ENCODE results near the gene SORBS1.

Gene SORBS1

DNA sequence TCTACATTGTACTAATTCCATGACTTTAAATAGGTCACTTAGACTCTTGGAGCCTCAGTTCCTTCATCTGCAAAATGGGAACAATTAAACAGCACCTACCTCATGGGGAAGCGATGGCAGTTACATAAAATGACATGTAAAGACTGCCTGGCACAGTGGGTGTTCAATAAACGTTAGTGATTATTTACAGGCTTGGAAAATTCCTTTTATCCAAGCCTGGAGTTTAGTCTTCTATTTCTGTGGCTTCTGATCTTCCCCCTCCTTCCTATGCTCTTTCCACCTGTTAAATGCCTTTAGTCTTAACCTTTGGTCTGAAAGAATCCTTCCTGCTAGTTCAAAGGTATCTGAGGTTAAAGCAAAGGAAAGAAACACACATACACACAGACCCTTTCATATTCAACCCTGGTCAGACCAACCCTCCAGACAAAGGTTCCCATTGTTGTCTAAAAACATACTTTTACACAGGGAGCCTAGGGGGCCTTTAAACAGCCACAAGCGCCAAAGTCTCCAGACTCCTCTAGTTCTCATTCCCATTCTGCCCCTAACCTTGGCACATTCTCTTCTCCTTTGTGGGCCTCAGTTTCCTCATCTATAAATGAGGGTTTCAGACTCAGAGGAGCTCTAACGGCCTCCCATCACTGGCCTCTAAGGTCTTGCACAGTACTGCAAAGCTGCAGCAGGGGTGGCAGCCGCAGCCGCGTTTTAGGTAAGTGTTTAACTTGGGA, 21.4 kb downstream of the SORBS1 start:
- no peaks in the 10 kb centered on the region for H3K9me3 ChIP-seq (ENCODE audit: control insufficient read depth, low read length)
- H3K4me3 ChIP-seq (ENCODE audit: extremely low read depth, insufficient read depth, low read length, poor library complexity, severe bottlenecking): no peak overlapping the region
- peak overlapping the region; percentile 32 for H3K27ac ChIP-seq (ENCODE audit: low read depth, low read length, severe bottlenecking)
- WGBS, 2 experiments (ENCODE audit: insufficient coverage in 2 of 2): 64 to 75% methylated on average over 3 to 4 of the region's 7 CpGs
- peaks cover 35% of the 10 kb centered on the region for H3K4me1 ChIP-seq (ENCODE audit: control insufficient read depth, insufficient read depth, low read length, poor library complexity, severe bottlenecking)
- H3K36me3 ChIP-seq (ENCODE audit: control insufficient read depth, insufficient read depth, low read length): no peaks in the 10 kb centered on the region

DNA sequence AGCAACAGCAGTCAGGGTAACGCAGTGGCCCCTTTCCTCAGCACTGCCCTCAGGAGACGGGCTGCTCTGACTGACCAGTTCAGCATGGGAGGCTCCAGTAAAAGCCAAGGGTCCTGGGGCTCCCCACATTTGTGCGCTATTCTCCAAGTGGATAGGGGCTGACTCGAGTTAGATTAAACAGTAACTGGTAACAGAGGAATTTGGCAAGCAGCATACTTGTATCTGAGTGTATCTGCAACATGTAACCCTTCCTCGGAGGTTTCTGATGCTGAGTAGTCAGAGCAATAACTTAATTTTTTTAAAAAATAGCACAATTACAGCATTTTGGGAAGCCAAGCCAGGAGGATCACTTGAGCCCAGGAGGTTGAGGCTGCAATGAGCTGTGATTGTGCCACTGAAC, 22.8 kb downstream of the SORBS1 start:
- Histone ChIP-seq H3K4me3 (ENCODE audit: extremely low read depth, insufficient read depth, low read length, poor library complexity, severe bottlenecking) (no peak overlapping the region), H3K36me3 (ENCODE audit: control insufficient read depth, insufficient read depth, low read length) (no peaks in the 10 kb centered on the region), H3K4me1 (ENCODE audit: control insufficient read depth, insufficient read depth, low read length, poor library complexity, severe bottlenecking) (peaks cover 35% of the 10 kb centered on the region), H3K27ac (ENCODE audit: low read depth, low read length, severe bottlenecking) (no peak overlapping the region), H3K9me3 (ENCODE audit: control insufficient read depth, low read length) (no peaks in the 10 kb centered on the region)
- 89 to 94% methylated on average over 3 to 4 of the region's 5 CpGs for WGBS, 2 experiments (ENCODE audit: insufficient coverage in 2 of 2)

DNA sequence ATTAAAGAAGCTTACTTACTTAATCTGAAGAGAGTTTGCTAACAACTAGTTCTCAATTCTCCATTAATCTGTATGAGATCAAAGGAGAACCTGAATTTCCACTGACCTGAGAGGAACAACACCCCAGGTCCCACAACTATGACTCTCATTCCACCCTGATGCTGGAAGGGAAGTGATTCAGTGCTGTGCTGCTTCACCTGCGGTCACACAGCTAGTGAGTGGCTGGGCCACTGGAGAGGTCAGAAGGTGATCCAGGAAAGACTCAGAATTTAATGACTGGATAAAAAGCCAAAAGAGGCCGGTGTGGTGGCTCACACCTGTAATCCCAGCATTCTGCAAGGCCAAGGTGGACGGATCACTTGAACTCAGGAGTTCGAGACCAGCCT, 23.6 kb downstream of the SORBS1 start:
- Histone ChIP-seq H3K4me1 (ENCODE audit: control insufficient read depth, insufficient read depth, low read length, poor library complexity, severe bottlenecking) (peaks cover 33% of the 10 kb centered on the region), H3K36me3 (ENCODE audit: control insufficient read depth, insufficient read depth, low read length) (no peaks in the 10 kb centered on the region), H3K27ac (ENCODE audit: low read depth, low read length, severe bottlenecking) (no peak overlapping the region), H3K9me3 (ENCODE audit: control insufficient read depth, low read length) (no peaks in the 10 kb centered on the region), H3K4me3 (ENCODE audit: extremely low read depth, insufficient read depth, low read length, poor library complexity, severe bottlenecking) (no peak overlapping the region)
- WGBS, 2 experiments (ENCODE audit: insufficient coverage in 2 of 2): 72 to 85% methylated on average over 4 of the region's 4 CpGs

DNA sequence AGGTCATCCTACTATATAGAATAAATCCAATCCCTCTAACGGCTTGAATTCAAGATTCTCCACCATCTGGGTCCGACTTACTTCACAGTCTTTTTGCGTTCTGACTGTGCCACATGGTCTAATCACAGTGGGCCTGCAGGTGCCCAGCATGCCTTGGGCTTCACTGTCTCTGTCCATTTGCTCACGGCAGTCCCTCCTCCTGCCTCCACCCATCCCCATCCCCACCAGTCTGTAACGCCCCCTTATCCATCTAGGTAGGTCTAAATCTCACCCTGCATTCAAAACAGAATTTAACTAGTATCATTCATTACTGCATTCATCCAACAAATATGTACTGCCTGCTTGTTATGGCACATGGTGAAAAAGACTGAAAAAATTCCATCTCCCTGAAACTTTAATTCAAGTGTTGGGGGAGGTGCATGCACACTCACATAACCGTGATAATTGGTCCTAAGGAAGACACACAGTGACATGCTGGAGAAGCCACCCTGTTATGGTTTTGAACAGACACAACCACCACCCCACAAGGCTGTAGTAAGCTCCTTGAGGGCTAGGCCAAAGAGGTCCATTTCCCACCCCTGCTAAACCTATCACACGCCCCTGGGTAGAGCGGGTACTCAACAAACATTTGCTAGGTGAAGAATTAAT, 24.2 kb downstream of the SORBS1 start:
- no peaks in the 10 kb centered on the region for H3K9me3 ChIP-seq (ENCODE audit: control insufficient read depth, low read length)
- no peaks in the 10 kb centered on the region for H3K36me3 ChIP-seq (ENCODE audit: control insufficient read depth, insufficient read depth, low read length)
- peaks cover 38% of the 10 kb centered on the region for H3K4me1 ChIP-seq (ENCODE audit: control insufficient read depth, insufficient read depth, low read length, poor library complexity, severe bottlenecking)
- peak overlapping the region; percentile 63 for H3K27ac ChIP-seq (ENCODE audit: low read depth, low read length, severe bottlenecking)
- H3K4me3 ChIP-seq (ENCODE audit: extremely low read depth, insufficient read depth, low read length, poor library complexity, severe bottlenecking): no peak overlapping the region
- WGBS, 2 experiments (ENCODE audit: insufficient coverage in 2 of 2): 92 to 96% methylated on average over 5 to 6 of the region's 8 CpGs

DNA sequence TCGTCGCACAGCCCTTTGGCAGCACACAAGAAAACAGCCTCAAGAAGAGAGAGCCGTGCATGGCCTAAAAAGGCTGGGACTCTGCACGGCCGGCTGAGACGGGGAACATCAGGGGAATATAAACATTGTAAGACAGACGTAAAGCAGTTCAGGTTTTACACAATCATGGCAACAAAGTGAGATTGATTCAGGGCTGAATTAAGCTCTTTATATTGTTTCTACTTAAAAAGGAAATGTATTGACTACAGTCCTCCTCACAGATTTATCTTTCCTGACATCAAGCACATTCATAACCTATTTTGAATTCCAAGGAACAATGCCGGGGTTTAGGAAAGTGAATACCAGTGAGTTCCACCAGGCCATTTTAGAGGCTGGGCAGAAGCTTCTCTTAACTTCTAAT, 25.2 kb downstream of the SORBS1 start:
- H3K4me3 ChIP-seq (ENCODE audit: extremely low read depth, insufficient read depth, low read length, poor library complexity, severe bottlenecking): no peak overlapping the region
- 89 to 94% methylated on average over 6 to 8 of the region's 8 CpGs for WGBS, 2 experiments (ENCODE audit: insufficient coverage in 2 of 2)
- no peaks in the 10 kb centered on the region for H3K36me3 ChIP-seq (ENCODE audit: control insufficient read depth, insufficient read depth, low read length)
- H3K27ac ChIP-seq (ENCODE audit: low read depth, low read length, severe bottlenecking): peak overlapping the region; percentile 63
- peaks cover 41% of the 10 kb centered on the region for H3K4me1 ChIP-seq (ENCODE audit: control insufficient read depth, insufficient read depth, low read length, poor library complexity, severe bottlenecking)
- H3K9me3 ChIP-seq (ENCODE audit: control insufficient read depth, low read length): no peaks in the 10 kb centered on the region

DNA sequence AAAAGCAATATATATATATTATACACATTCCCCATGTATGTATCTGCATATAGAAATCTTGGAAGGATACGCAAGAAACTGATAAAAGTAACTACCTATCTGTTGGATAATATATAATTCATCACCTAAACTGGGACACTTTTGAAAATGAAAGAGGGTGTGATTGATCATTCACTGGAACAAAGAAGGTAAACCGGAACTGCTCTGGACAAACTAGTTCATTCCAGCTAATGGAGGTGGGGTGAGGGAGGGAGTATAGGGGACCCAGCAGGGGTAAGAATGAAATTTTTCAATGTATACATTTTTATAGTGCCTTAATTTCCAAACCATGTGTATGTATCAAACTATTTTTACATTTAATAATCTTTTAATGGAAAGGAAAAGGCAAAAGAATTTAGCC, 25.6 kb downstream of the SORBS1 start:
- H3K27ac ChIP-seq (ENCODE audit: low read depth, low read length, severe bottlenecking): no peak overlapping the region
- no peaks in the 10 kb centered on the region for H3K9me3 ChIP-seq (ENCODE audit: control insufficient read depth, low read length)
- H3K4me3 ChIP-seq (ENCODE audit: extremely low read depth, insufficient read depth, low read length, poor library complexity, severe bottlenecking): no peak overlapping the region
- H3K4me1 ChIP-seq (ENCODE audit: control insufficient read depth, insufficient read depth, low read length, poor library complexity, severe bottlenecking): peaks cover 41% of the 10 kb centered on the region
- H3K36me3 ChIP-seq (ENCODE audit: control insufficient read depth, insufficient read depth, low read length): no peaks in the 10 kb centered on the region
- WGBS, 2 experiments (ENCODE audit: insufficient coverage in 2 of 2): no CpG with 5 or more reads among the region's 2 CpGs

DNA sequence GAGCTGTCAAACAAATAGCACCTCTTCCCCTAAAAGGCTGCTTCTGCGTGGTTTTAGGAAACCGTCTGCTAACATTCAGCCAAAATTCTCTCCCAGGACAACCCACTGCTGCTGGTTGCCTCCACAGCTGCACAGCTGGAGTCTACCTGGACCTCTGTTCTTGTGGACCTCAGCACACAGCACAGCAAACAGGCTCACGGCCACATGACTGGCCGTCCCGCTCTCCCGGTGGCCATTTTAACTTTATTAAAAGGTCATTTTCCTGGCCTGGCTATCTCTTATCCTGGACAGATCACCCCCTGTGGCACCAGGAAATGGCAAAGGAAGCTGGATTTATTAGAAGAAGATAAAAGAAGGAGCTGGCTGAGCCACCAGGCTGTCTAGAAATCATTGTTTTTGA, 27.6 kb downstream of the SORBS1 start:
- H3K27ac ChIP-seq (ENCODE audit: low read depth, low read length, severe bottlenecking): peak overlapping the region; percentile 45
- H3K9me3 ChIP-seq (ENCODE audit: control insufficient read depth, low read length): no peaks in the 10 kb centered on the region
- H3K4me3 ChIP-seq (ENCODE audit: extremely low read depth, insufficient read depth, low read length, poor library complexity, severe bottlenecking): no peak overlapping the region
- H3K4me1 ChIP-seq (ENCODE audit: control insufficient read depth, insufficient read depth, low read length, poor library complexity, severe bottlenecking): peaks cover 51% of the 10 kb centered on the region
- no peaks in the 10 kb centered on the region for H3K36me3 ChIP-seq (ENCODE audit: control insufficient read depth, insufficient read depth, low read length)
- 87% methylated on average over 3 to 6 of the region's 6 CpGs for WGBS, 2 experiments (ENCODE audit: insufficient coverage in 2 of 2)

DNA sequence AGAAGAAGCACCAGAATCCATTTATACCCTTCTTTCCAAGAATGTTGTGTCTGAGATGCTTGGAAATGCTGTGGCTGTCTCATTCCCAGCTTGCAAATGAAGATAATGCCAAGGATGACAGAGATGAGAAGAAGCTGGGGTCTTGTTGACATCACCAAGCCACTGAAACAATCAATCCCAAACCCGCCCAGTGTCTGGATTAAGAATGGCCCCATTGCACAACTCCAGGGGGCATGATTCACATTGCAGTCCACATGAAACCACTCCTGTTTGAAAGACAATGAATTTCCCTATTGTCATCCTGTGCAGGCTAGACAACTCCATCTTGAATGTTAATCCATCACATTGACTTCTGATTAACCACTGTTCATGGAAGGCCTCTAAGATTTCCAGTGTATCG, 28.6 kb downstream of the SORBS1 start:
- H3K36me3 ChIP-seq (ENCODE audit: control insufficient read depth, insufficient read depth, low read length): no peaks in the 10 kb centered on the region
- peak overlapping the region; percentile 66 for H3K27ac ChIP-seq (ENCODE audit: low read depth, low read length, severe bottlenecking)
- 93 to 100% methylated on average over 1 to 2 of the region's 2 CpGs for WGBS, 2 experiments (ENCODE audit: insufficient coverage in 2 of 2)
- H3K4me3 ChIP-seq (ENCODE audit: extremely low read depth, insufficient read depth, low read length, poor library complexity, severe bottlenecking): no peak overlapping the region
- H3K4me1 ChIP-seq (ENCODE audit: control insufficient read depth, insufficient read depth, low read length, poor library complexity, severe bottlenecking): peaks cover 51% of the 10 kb centered on the region
- H3K9me3 ChIP-seq (ENCODE audit: control insufficient read depth, low read length): no peaks in the 10 kb centered on the region

DNA sequence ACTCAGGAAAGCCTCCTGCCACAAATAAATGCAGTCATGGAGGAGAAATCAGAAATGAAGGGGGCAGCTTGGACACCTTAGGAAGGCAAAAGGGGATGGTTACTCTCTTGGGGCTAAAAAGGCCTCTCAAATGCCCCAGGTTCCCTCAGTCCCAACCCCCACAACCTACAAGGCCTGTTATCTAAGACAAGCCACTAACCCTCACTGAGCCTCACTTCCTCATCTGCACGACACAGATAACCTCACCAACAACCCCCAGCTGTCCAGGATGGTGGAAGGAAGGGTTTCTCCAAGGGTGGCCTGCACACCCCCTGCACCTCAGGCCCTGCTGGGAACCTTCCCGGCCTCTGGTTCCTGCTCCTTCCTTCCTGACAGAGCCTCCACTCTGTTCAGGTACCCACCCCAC, 29.2 kb downstream of the SORBS1 start:
- H3K27ac ChIP-seq (ENCODE audit: low read depth, low read length, severe bottlenecking): peak overlapping the region; percentile 66
- H3K9me3 ChIP-seq (ENCODE audit: control insufficient read depth, low read length): no peaks in the 10 kb centered on the region
- WGBS, 2 experiments (ENCODE audit: insufficient coverage in 2 of 2): 67 to 83% methylated on average over 1 of the region's 2 CpGs
- H3K4me1 ChIP-seq (ENCODE audit: control insufficient read depth, insufficient read depth, low read length, poor library complexity, severe bottlenecking): peaks cover 51% of the 10 kb centered on the region
- H3K4me3 ChIP-seq (ENCODE audit: extremely low read depth, insufficient read depth, low read length, poor library complexity, severe bottlenecking): no peak overlapping the region
- H3K36me3 ChIP-seq (ENCODE audit: control insufficient read depth, insufficient read depth, low read length): no peaks in the 10 kb centered on the region

DNA sequence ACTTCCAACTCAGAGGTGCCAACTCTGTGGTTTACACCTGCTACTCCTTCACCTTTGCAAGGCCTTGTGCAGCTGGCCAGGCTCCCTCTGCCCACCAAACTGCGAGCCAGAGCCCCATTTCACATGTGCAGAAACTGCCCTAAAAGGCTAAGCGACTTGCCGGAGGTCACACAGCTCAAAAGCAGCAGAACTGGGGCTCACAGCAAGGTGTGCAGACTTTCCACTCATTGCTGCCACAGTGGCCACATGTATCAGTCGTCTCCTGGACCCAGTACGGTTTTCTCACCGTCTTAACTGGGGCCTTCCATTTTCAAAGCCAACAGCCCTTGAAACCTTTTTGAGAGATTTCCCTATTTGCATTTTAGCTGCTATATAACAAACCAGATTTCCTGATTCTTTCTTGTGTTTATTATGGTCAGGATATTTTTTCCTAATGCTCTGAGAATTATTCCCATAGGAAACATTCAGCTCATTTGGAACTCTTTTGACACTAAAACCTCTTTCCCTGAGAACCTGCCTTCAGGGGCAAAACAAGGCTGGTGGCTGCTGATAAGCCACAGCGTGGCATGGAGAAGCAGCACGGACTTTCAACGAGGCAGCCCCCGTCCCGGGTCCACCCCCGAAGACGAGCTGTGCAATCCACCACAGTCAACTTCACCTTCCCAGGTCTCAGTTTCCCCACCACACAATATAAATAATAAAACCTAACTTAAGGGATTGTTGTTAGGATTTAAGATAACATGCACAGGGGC, 29.9 kb downstream of the SORBS1 start:
- Histone ChIP-seq H3K9me3 (ENCODE audit: control insufficient read depth, low read length) (no peaks in the 10 kb centered on the region), H3K27ac (ENCODE audit: low read depth, low read length, severe bottlenecking) (peak overlapping the region; percentile 41), H3K4me1 (ENCODE audit: control insufficient read depth, insufficient read depth, low read length, poor library complexity, severe bottlenecking) (peaks cover 45% of the 10 kb centered on the region), H3K36me3 (ENCODE audit: control insufficient read depth, insufficient read depth, low read length) (no peaks in the 10 kb centered on the region), H3K4me3 (ENCODE audit: extremely low read depth, insufficient read depth, low read length, poor library complexity, severe bottlenecking) (no peak overlapping the region)
- WGBS, 2 experiments (ENCODE audit: insufficient coverage in 2 of 2): 75 to 82% methylated on average over 7 to 8 of the region's 13 CpGs
